ENCODE measurements around the gene ATP8A2.

ATP8A2 gene

GRCh38 chr13:26025771-26026170 is 654.0 kb downstream of the ATP8A2 start:
- Histone ChIP-seq H3K9ac (ENCODE audit: insufficient read length, low read depth) (no peak overlapping the region), H3K4me3 (ENCODE audit: insufficient read length, low read depth) (no peak overlapping the region), H3K4me1 (ENCODE audit: insufficient read depth, insufficient read length) (no peaks in the 10 kb centered on the region), H3K36me3 (ENCODE audit: insufficient read depth, insufficient read length, low read length) (no peaks in the 10 kb centered on the region), H3K9me3 (ENCODE audit: insufficient read depth, low read length) (no peaks in the 10 kb centered on the region), H3K27me3 (ENCODE audit: insufficient read depth, insufficient read length) (no peaks in the 10 kb centered on the region)
- no peak for TF ChIP-seq SUZ12 (IDR thresholded peaks at IDR 0.05; ENCODE audit: extremely low read depth, insufficient read depth, insufficient read length)
- TF ChIP-seq ZNF274 (IDR thresholded peaks at IDR 0.05; ENCODE audit: low read depth, low read length) = no peak
- no peak for TF ChIP-seq YY1 (IDR thresholded peaks at IDR 0.05; ENCODE audit: insufficient read depth, insufficient read length)
- DNase-seq (ENCODE audit: low read depth, low spot score) = no peak

DNA sequence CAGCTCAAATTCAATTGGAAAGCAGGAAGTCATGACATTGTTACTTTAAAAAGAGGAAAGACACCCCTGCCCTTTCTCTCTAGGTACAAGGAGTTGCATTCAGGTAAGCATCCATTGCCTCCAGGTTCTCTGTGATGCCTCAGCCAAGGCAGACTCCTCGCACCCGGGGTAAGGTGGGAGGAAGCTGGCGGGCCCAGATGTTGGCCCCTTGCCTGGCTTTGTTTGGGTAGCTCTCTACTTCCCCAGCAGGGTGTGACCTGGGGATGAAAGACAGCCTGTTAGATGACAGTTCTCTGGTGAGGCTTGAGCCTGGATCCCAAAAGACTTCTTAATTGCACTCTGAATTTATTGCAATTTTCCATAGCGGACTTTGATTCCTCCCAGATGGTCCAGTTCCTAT is 654.4 kb downstream of the ATP8A2 start:
- Histone ChIP-seq H3K9ac (ENCODE audit: insufficient read length, low read depth) (no peak overlapping the region), H3K9me3 (ENCODE audit: insufficient read depth, low read length) (no peaks in the 10 kb centered on the region), H3K4me1 (ENCODE audit: insufficient read depth, insufficient read length) (no peaks in the 10 kb centered on the region), H3K27me3 (ENCODE audit: insufficient read depth, insufficient read length) (no peaks in the 10 kb centered on the region), H3K36me3 (ENCODE audit: insufficient read depth, insufficient read length, low read length) (no peaks in the 10 kb centered on the region), H3K4me3 (ENCODE audit: insufficient read length, low read depth) (no peak overlapping the region)
- TF ChIP-seq YY1 (IDR thresholded peaks at IDR 0.05; ENCODE audit: insufficient read depth, insufficient read length) (no peak), SUZ12 (IDR thresholded peaks at IDR 0.05; ENCODE audit: extremely low read depth, insufficient read depth, insufficient read length) (no peak), ZNF274 (IDR thresholded peaks at IDR 0.05; ENCODE audit: low read depth, low read length) (no peak)
- no peak for DNase-seq (ENCODE audit: low read depth, low spot score)

DNA sequence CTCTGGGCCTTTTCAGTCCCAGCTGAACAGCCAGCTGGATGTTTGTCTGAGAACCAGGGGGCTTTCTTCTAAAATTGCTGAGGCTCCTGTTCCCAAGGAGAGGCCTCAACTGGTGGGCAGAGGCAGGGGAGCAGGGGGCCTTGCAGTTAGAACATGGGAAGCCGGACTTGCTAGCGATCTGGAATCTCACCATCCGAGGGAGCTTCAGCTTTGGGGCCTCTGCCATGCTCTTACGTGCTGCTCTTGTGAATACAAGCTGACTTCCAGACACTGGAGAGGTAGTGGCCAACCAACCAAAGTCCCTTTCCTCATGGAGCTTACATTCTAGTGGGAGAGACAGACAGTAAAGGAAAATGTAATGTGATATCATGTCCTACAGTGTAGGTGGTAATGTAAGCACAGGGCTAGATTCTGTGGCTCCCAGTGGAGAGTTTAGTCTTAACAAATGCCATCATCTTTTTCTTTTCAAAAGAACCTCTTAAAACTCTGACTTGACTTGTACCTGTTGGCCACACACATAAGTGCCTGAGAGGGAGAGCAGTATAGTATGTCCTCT is 657.9 kb downstream of the ATP8A2 start:
- Histone ChIP-seq H3K36me3 (ENCODE audit: insufficient read depth, insufficient read length, low read length) (no peaks in the 10 kb centered on the region), H3K9me3 (ENCODE audit: insufficient read depth, low read length) (no peaks in the 10 kb centered on the region), H3K27me3 (ENCODE audit: insufficient read depth, insufficient read length) (no peaks in the 10 kb centered on the region), H3K4me3 (ENCODE audit: insufficient read length, low read depth) (no peak overlapping the region), H3K9ac (ENCODE audit: insufficient read length, low read depth) (no peak overlapping the region), H3K4me1 (ENCODE audit: insufficient read depth, insufficient read length) (no peaks in the 10 kb centered on the region)
- DNase-seq (ENCODE audit: low read depth, low spot score) = no peak
- no peak for TF ChIP-seq SUZ12 (IDR thresholded peaks at IDR 0.05; ENCODE audit: extremely low read depth, insufficient read depth, insufficient read length)
- TF ChIP-seq YY1 (IDR thresholded peaks at IDR 0.05; ENCODE audit: insufficient read depth, insufficient read length) = no peak
- no peak for TF ChIP-seq ZNF274 (IDR thresholded peaks at IDR 0.05; ENCODE audit: low read depth, low read length)

- Histone ChIP-seq H3K9ac (ENCODE audit: insufficient read length, low read depth) (no peak overlapping the region), H3K9me3 (ENCODE audit: insufficient read depth, low read length) (no peaks in the 10 kb centered on the region), H3K27me3 (ENCODE audit: insufficient read depth, insufficient read length) (no peaks in the 10 kb centered on the region), H3K4me3 (ENCODE audit: insufficient read length, low read depth) (no peak overlapping the region), H3K36me3 (ENCODE audit: insufficient read depth, insufficient read length, low read length) (no peaks in the 10 kb centered on the region), H3K4me1 (ENCODE audit: insufficient read depth, insufficient read length) (no peaks in the 10 kb centered on the region)
- DNase-seq (ENCODE audit: low read depth, low spot score) = no peak
- TF ChIP-seq SUZ12 (IDR thresholded peaks at IDR 0.05; ENCODE audit: extremely low read depth, insufficient read depth, insufficient read length) (no peak), ZNF274 (IDR thresholded peaks at IDR 0.05; ENCODE audit: low read depth, low read length) (no peak), YY1 (IDR thresholded peaks at IDR 0.05; ENCODE audit: insufficient read depth, insufficient read length) (no peak)
Observed at GRCh38 chr13:26030331-26030730, 658.6 kb downstream of the ATP8A2 start.

- Histone ChIP-seq H3K9ac (ENCODE audit: insufficient read length, low read depth) (no peak overlapping the region), H3K36me3 (ENCODE audit: insufficient read depth, insufficient read length, low read length) (no peaks in the 10 kb centered on the region), H3K27me3 (ENCODE audit: insufficient read depth, insufficient read length) (no peaks in the 10 kb centered on the region), H3K9me3 (ENCODE audit: insufficient read depth, low read length) (no peaks in the 10 kb centered on the region), H3K4me3 (ENCODE audit: insufficient read length, low read depth) (no peak overlapping the region), H3K4me1 (ENCODE audit: insufficient read depth, insufficient read length) (no peaks in the 10 kb centered on the region)
- TF ChIP-seq SUZ12 (IDR thresholded peaks at IDR 0.05; ENCODE audit: extremely low read depth, insufficient read depth, insufficient read length) = no peak
- no peak for TF ChIP-seq ZNF274 (IDR thresholded peaks at IDR 0.05; ENCODE audit: low read depth, low read length)
- TF ChIP-seq YY1 (IDR thresholded peaks at IDR 0.05; ENCODE audit: insufficient read depth, insufficient read length) = no peak
- no peak for DNase-seq (ENCODE audit: low read depth, low spot score)
Observed at GRCh38 chr13:26034018-26034417, 662.2 kb downstream of the ATP8A2 start.

GRCh38 chr13:26036383-26036782 is 664.6 kb downstream of the ATP8A2 start:
- H3K36me3 ChIP-seq (ENCODE audit: insufficient read depth, insufficient read length, low read length) = no peaks in the 10 kb centered on the region
- H3K4me3 ChIP-seq (ENCODE audit: insufficient read length, low read depth) = no peak overlapping the region
- no peaks in the 10 kb centered on the region for H3K9me3 ChIP-seq (ENCODE audit: insufficient read depth, low read length)
- H3K4me1 ChIP-seq (ENCODE audit: insufficient read depth, insufficient read length) = no peaks in the 10 kb centered on the region
- no peak for DNase-seq (ENCODE audit: low read depth, low spot score)
- TF ChIP-seq ZNF274 (IDR thresholded peaks at IDR 0.05; ENCODE audit: low read depth, low read length) = no peak
- TF ChIP-seq SUZ12 (IDR thresholded peaks at IDR 0.05; ENCODE audit: extremely low read depth, insufficient read depth, insufficient read length) = no peak
- TF ChIP-seq YY1 (IDR thresholded peaks at IDR 0.05; ENCODE audit: insufficient read depth, insufficient read length) = no peak
- no peaks in the 10 kb centered on the region for H3K27me3 ChIP-seq (ENCODE audit: insufficient read depth, insufficient read length)
- no peak overlapping the region for H3K9ac ChIP-seq (ENCODE audit: insufficient read length, low read depth)

DNA sequence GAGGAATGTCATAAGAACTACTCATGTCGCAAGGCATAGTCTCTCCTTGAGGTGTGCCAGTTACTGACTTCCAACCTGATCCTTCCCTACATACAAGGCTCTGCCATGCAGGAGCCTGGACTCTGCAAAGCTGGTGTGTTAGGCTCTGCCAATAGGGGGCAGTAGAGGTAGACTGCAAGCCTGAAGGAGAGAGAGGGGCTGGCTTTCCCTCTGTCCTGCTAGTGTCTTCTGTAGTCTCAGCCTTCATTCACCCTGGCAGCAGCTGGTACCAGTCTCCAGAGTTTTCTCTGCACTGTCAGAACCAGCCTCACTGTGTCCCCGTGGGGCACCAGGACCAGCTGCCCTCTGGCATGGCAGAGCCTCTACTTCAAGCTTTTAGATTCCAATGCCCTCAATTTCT is 665.5 kb downstream of the ATP8A2 start:
- no peak overlapping the region for H3K9ac ChIP-seq (ENCODE audit: insufficient read length, low read depth)
- DNase-seq (ENCODE audit: low read depth, low spot score) = peak; percentile 51
- no peaks in the 10 kb centered on the region for H3K36me3 ChIP-seq (ENCODE audit: insufficient read depth, insufficient read length, low read length)
- TF ChIP-seq SUZ12 (IDR thresholded peaks at IDR 0.05; ENCODE audit: extremely low read depth, insufficient read depth, insufficient read length) = no peak
- no peak for TF ChIP-seq ZNF274 (IDR thresholded peaks at IDR 0.05; ENCODE audit: low read depth, low read length)
- TF ChIP-seq YY1 (IDR thresholded peaks at IDR 0.05; ENCODE audit: insufficient read depth, insufficient read length) = no peak
- no peak overlapping the region for H3K4me3 ChIP-seq (ENCODE audit: insufficient read length, low read depth)
- H3K9me3 ChIP-seq (ENCODE audit: insufficient read depth, low read length) = no peaks in the 10 kb centered on the region
- no peaks in the 10 kb centered on the region for H3K4me1 ChIP-seq (ENCODE audit: insufficient read depth, insufficient read length)
- no peaks in the 10 kb centered on the region for H3K27me3 ChIP-seq (ENCODE audit: insufficient read depth, insufficient read length)

All from NT2/D1 (cell line).